CD4-positive, alpha-beta T cell treated with Interleukin-15 for 1 hour (primary cell): ENCODE measurements around the gene TMEM158.
A peak's percentile ranks its signal among the peaks of the same experiment; 100 is the strongest.

Experiments
- DNase-seq: peaks from one replicate; pipeline ENCODE4 v3.0.0-alpha.2; 2020

Gene TMEM158

GRCh38 chr3:45227946-45228345 lies 1.9 kb upstream of the TMEM158 start:
- no peak for DNase-seq

GRCh38 chr3:45227071-45227820 lies 1.2 kb upstream of the TMEM158 start:
- no peak for DNase-seq

- DNase-seq, result no peak
Observed at GRCh38 chr3:45225465-45226205, 452 bp downstream of the TMEM158 start.

GRCh38 chr3:45224824-45225464 lies 1.1 kb downstream of the TMEM158 start:
- DNase-seq, result peak; percentile 40

GRCh38 chr3:45223889-45224727 lies 2.0 kb downstream of the TMEM158 start:
- no peak for DNase-seq

- no peak for DNase-seq
Observed at GRCh38 chr3:45219694-45220093, 6.4 kb downstream of the TMEM158 start.

GRCh38 chr3:45218578-45219390 lies 7.3 kb downstream of the TMEM158 start:
- DNase-seq, result no peak

GRCh38 chr3:45216021-45216609 lies 10.0 kb downstream of the TMEM158 start:
- DNase-seq, result no peak

- no peak for DNase-seq
Observed at GRCh38 chr3:45215466-45215865, 10.6 kb downstream of the TMEM158 start.

GRCh38 chr3:45214061-45214680 lies 11.9 kb downstream of the TMEM158 start:
- no peak for DNase-seq

- DNase-seq, result no peak
Observed at GRCh38 chr3:45212095-45212468, 14.0 kb downstream of the TMEM158 start.

- no peak for DNase-seq
Observed at GRCh38 chr3:45211466-45212094, 14.5 kb downstream of the TMEM158 start.

GRCh38 chr3:45210308-45211041 lies 15.6 kb downstream of the TMEM158 start:
- DNase-seq, result peak; percentile 80

GRCh38 chr3:45209526-45209925 lies 16.6 kb downstream of the TMEM158 start:
- DNase-seq, result no peak

GRCh38 chr3:45208586-45208985 lies 17.5 kb downstream of the TMEM158 start:
- DNase-seq, result no peak

- DNase-seq, result no peak
Observed at GRCh38 chr3:45207446-45207845, 18.6 kb downstream of the TMEM158 start.

GRCh38 chr3:45205126-45205525 lies 21.0 kb downstream of the TMEM158 start:
- DNase-seq, result no peak

- no peak for DNase-seq
Observed at GRCh38 chr3:45204136-45204535, 22.0 kb downstream of the TMEM158 start.

GRCh38 chr3:45199837-45200648 lies 26.0 kb downstream of the TMEM158 start:
- DNase-seq, result no peak
